Measurements from ENCODE around the gene ZNF518A. TPM values are rescaled to one million over a fixed set of nuclear protein-coding genes. Genes with fewer than 3 reads are reported as not detected.

ZNF518A gene
- total RNA-seq, 1 donor from 2014 or later: 28.7 TPM

GRCh38 chr10:96089670-96090462 is 40.2 kb upstream of the ZNF518A start:
- DNase-seq: peak; percentile 88
- intact Hi-C loops (cut with micrococcal nuclease): loop anchor here (1.0 kb wide), 2 partner anchors 40 to 47 kb away; partner anchors contain the start of genes CCNJ and ZNF518A

GRCh38 chr10:96090463-96090800 is 39.7 kb upstream of the ZNF518A start:
- Mint-ChIP-seq H3K4me1 (peaks cover 8% of the 10 kb centered on the region), H3K27me3 (peaks cover 31% of the 10 kb centered on the region), H3K4me3 (peak overlapping the region; percentile 95), H3K9me3 (peaks cover 8% of the 10 kb centered on the region), H3K36me3 (ENCODE audit: low read depth) (peaks cover 19% of the 10 kb centered on the region), H3K27ac (peak overlapping the region; percentile 98)
- ATAC-seq (ENCODE audit: low read depth) (no peak), DNase-seq (no peak)
- CTCF ChIA-PET: interaction anchor here (1.8 kb wide), 1 partner anchor 40 kb away, joined by 16 read pairs; the partner anchor contains the start of gene ZNF518A
- POLR2A ChIA-PET: interaction anchor here (0.5 to 3.7 kb wide), 8 partner anchors 27 to 225 kb away, joined by 3 to 356 read pairs (median 6); partner anchors contain the start of genes CCNJ and ZNF518A
- TF ChIP-seq, protein P1, sequence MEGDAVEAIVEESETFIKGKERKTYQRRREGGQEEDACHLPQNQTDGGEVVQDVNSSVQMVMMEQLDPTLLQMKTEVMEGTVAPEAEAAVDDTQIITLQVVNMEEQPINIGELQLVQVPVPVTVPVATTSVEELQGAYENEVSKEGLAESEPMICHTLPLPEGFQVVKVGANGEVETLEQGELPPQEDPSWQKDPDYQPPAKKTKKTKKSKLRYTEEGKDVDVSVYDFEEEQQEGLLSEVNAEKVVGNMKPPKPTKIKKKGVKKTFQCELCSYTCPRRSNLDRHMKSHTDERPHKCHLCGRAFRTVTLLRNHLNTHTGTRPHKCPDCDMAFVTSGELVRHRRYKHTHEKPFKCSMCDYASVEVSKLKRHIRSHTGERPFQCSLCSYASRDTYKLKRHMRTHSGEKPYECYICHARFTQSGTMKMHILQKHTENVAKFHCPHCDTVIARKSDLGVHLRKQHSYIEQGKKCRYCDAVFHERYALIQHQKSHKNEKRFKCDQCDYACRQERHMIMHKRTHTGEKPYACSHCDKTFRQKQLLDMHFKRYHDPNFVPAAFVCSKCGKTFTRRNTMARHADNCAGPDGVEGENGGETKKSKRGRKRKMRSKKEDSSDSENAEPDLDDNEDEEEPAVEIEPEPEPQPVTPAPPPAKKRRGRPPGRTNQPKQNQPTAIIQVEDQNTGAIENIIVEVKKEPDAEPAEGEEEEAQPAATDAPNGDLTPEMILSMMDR (IDR thresholded peaks at IDR 0.05): no peak
- intact Hi-C loops (cut with micrococcal nuclease): loop anchor here (1.0 kb wide), 1 partner anchor 40 kb away; the partner anchor contains the start of gene ZNF518A

More at GRCh38 chr10:96089670-96090462, 40.2 kb upstream of the ZNF518A start:
- TF ChIP-seq, protein P1 (IDR thresholded peaks at IDR 0.05): no peak
- H3K9me3 Mint-ChIP-seq: peaks cover 8% of the 10 kb centered on the region
- ChIA-PET CTCF (interaction anchor here (1.8 kb wide), 1 partner anchor 40 kb away, joined by 16 read pairs; the partner anchor contains the start of gene ZNF518A), POLR2A (interaction anchor here (0.5 to 3.7 kb wide), 15 partner anchors 27 to 1647 kb away, joined by 3 to 356 read pairs (median 4); partner anchors contain the start of genes BLNK, CCNJ, FRAT1 and ZFYVE27)
- peaks cover 28% of the 10 kb centered on the region for H3K27me3 Mint-ChIP-seq
- H3K4me3 Mint-ChIP-seq: peak overlapping the region; percentile 95
- peak overlapping the region; percentile 98 for H3K27ac Mint-ChIP-seq
- H3K36me3 Mint-ChIP-seq (ENCODE audit: low read depth): peaks cover 19% of the 10 kb centered on the region
- peak; percentile 85 for ATAC-seq (ENCODE audit: low read depth)
- H3K4me1 Mint-ChIP-seq: peaks cover 8% of the 10 kb centered on the region

- CTCF ChIA-PET: no interaction called here
- ATAC-seq (ENCODE audit: low read depth) (no peak), DNase-seq (no peak)
- H3K4me1 Mint-ChIP-seq: peaks cover 11% of the 10 kb centered on the region
- intact Hi-C loops (cut with micrococcal nuclease): no loop called here
- peaks cover 8% of the 10 kb centered on the region for H3K36me3 Mint-ChIP-seq (ENCODE audit: low read depth)
- H3K27ac Mint-ChIP-seq: no peak overlapping the region
- H3K27me3 Mint-ChIP-seq: peaks cover 48% of the 10 kb centered on the region
- POLR2A ChIA-PET: interaction anchor here (3.3 kb wide), 1 partner anchor 37 kb away, joined by 22 read pairs; the partner anchor contains the start of gene ZNF518A
- H3K9me3 Mint-ChIP-seq: peaks cover 14% of the 10 kb centered on the region
- TF ChIP-seq, protein P1 (IDR thresholded peaks at IDR 0.05): no peak
- H3K4me3 Mint-ChIP-seq: no peak overlapping the region
These were observed 36.9 kb upstream of the ZNF518A start for GRCh38 chr10:96092999-96093767.

GRCh38 chr10:96093948-96094347 is 36.1 kb upstream of the ZNF518A start:
- TF ChIP-seq, protein P1 (IDR thresholded peaks at IDR 0.05): no peak
- Mint-ChIP-seq H3K36me3 (ENCODE audit: low read depth) (peaks cover 7% of the 10 kb centered on the region), H3K4me1 (peaks cover 11% of the 10 kb centered on the region), H3K4me3 (no peak overlapping the region), H3K27me3 (peaks cover 52% of the 10 kb centered on the region), H3K27ac (no peak overlapping the region), H3K9me3 (peaks cover 14% of the 10 kb centered on the region)
- ChIA-PET POLR2A (interaction anchor here (3.3 kb wide), 1 partner anchor 36 kb away, joined by 22 read pairs; the partner anchor contains the start of gene ZNF518A), CTCF (no interaction called here)
- DNase-seq (no peak), ATAC-seq (ENCODE audit: low read depth) (no peak)
- intact Hi-C loops (cut with micrococcal nuclease): no loop called here

All from activated B cell treated with CpG ODN at 0.5 μM for 24 hours (primary cell).